Loucy (cell line): ENCODE data around the gene NSFL1C.

Experiments
- CTCF ChIP-seq: fragments of 200-600 bp; sonication (generic); conservative IDR thresholded peaks from 2 replicates; pipeline ENCODE4 v1.5.1; 2014; ENCODE audit warnings: mild to moderate bottlenecking, antibody characterized with exemption, low read length
- EZH2phosphoT487 ChIP-seq: fragments of 200-600 bp; IDR thresholded peaks from 2 replicates; pipeline ENCODE4 v1.6.1; 2018; ENCODE audit warnings: antibody characterized with exemption, mild to moderate bottlenecking, moderate library complexity, borderline replicate concordance

DNA sequence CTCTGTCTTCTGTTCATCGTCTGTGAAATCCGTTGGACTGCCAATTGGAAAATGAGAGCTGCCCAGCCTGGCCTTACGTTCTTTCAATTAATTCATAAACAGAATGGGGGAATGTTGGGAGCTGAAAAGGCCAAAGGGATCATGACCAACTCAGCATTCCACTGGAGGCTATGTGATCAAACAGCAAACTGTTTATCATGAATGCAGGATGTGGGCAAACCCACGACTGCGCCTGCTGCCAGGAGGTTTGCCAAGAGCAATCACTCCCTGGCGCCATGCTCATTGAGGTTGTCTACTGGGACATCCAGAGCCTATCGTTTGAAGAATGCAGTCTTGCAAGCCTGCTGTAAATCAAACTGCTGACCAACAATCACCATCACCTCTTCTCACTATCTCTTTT, 64.5 kb downstream of the NSFL1C start:
- TF ChIP-seq CTCF (no peak), EZH2phosphoT487 (no peak)
